Gastrocnemius medialis (tissue), 4 donors: ENCODE measurements around the gene HAVCR1. TPM values are rescaled to one million over a fixed set of nuclear protein-coding genes. Genes with fewer than 3 reads are reported as not detected.
"Not testable (repeated sequence)": the region's sequence is repeated elsewhere in the genome, so short reads cannot be mapped to it uniquely, and the experiment has no call there.

Experiments
- ATAC-seq, 2 donors: fragments of 150-250 bp; one replicate each; pipeline ENCODE4 v1.9.1; 2016
- DNase-seq, 2 donors: peaks; one replicate each; pipeline ENCODE4 v3.0.0-alpha.2; 2019
- H3K27ac ChIP-seq, 4 donors: fragments of 200-600 bp; sonication (generic); 1 replicate in 1 of 4; 2 replicates in 3 of 4; pipeline ENCODE4 v1.5.1; 2016 to 2018; ENCODE audit warnings: mild to moderate bottlenecking in 2 of 4, moderate library complexity in 1 of 4
- H3K27me3 ChIP-seq, 3 donors: fragments of 200-600 bp; sonication (generic) in 2 of 3; 1 replicate in 1 of 3; 2 replicates in 2 of 3; pipeline versions ENCODE4 v1.5.1 to v1.6.0; 2016 to 2019; ENCODE audit warnings: mild to moderate bottlenecking in 1 of 3, moderate library complexity in 1 of 3
- H3K36me3 ChIP-seq, 2 donors: fragments of 200-600 bp; sonication (generic) in 1 of 2; one replicate each; pipeline ENCODE4 v1.5.1; 2017 to 2018
- H3K4me1 ChIP-seq, 2 donors: fragments of 200-600 bp; sonication (generic) in 1 of 2; one replicate each; pipeline ENCODE4 v1.5.1; 2016 to 2017; ENCODE audit warnings: mild to moderate bottlenecking in 2 of 2
- H3K4me3 ChIP-seq, 4 donors: fragments of 200-600 bp; sonication (generic) in 3 of 4; 1 replicate in 1 of 4; 2 replicates in 3 of 4; pipeline ENCODE4 v1.5.1; 2016 to 2019; ENCODE audit warnings: mild to moderate bottlenecking in 2 of 4
- H3K9me3 ChIP-seq, 3 donors: fragments of 200-600 bp; sonication (generic) in 2 of 3; 1 replicate in 1 of 3; 2 replicates in 2 of 3; pipeline ENCODE4 v1.5.1; 2016 to 2019
- CTCF ChIP-seq, 5 experiments: fragments of 450-650 bp in 3 of 5; fragments of 200-600 bp in 2 of 5; sonication (generic) in 2 of 5; IDR thresholded peaks in 4 of 5; conservative IDR thresholded peaks in 1 of 5; 1 replicate in 4 of 5; 2 replicates in 1 of 5; pipeline ENCODE4 v1.5.1; 2016 to 2019; ENCODE audit warnings: antibody characterized with exemption in 5 of 5, mild to moderate bottlenecking in 3 of 5, moderate library complexity in 3 of 5
- POLR2A ChIP-seq, 2 donors: fragments of 450-650 bp; IDR thresholded peaks; one replicate each; pipeline ENCODE4 v1.6.1; 2017; ENCODE audit warnings: antibody characterized with exemption in 2 of 2, mild to moderate bottlenecking in 2 of 2, moderate library complexity in 2 of 2
- in situ Hi-C, 4 donors: fragments of 200-750 bp; cut with MboI; loops; one replicate each; pipeline versions ENCODE4 v1.15.0 to v1.8.0; 2017; ENCODE audit warnings: low sequenced_read_pairs in 4 of 4
- intact Hi-C: fragments of 100-400 bp; cut with DNase I; formaldehyde crosslinking; loops from one replicate; pipeline ENCODE4 v1.15.1; 2023; ENCODE audit warnings: low total_unique reads
- total RNA-seq, 4 donors: library from RNA; depleted of rRNA; stranded (reverse); fragments of >200 nt; gene quantifications; one replicate each; pipeline versions ENCODE4 v1.1.0 to v1.2.3, GENCODE V29; 2016

HAVCR1 gene
- total RNA-seq, 4 donors from 2014 or later, result not detected

GRCh38 chr5:157033071-157033583, 25.8 kb downstream of the HAVCR1 start:
- TF ChIP-seq POLR2A (IDR thresholded peaks at IDR 0.05), result no peak
- in situ Hi-C loops, result no loop called here
- Histone ChIP-seq H3K27me3 (peaks cover 0 to 5% (median 0%) of the 10 kb centered on the region in 3 donors), H3K4me1 (no peaks in the 10 kb centered on the region), H3K9me3 (no peaks in the 10 kb centered on the region), H3K4me3 (no peak overlapping the region), H3K36me3 (no peaks in the 10 kb centered on the region), H3K27ac (no peak overlapping the region)
- ATAC-seq (no peak), DNase-seq (no peak)
- intact Hi-C loops, result no loop called here

DNA sequence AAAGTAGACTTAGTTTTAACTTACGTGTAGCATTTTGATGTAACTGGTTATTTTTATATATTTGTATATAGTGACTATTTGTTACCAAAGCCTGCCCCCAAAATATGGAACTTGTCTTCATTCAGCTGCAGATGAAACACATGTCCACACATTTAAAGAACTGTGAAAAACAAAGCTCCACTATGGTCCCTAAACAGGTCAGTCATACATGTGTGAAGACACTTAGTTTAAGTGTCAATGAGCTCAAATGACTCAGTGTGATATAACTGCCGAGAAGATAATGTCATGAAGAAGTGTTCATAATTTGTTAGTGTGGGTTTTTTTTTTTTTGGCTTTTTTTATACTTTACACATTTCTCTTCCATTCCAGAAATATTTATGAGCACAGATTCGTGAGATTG, 28.2 kb downstream of the HAVCR1 start:
- ATAC-seq, result no peak
- no peaks in the 10 kb centered on the region for H3K9me3 ChIP-seq
- intact Hi-C loops, result no loop called here
- in situ Hi-C loops, result no loop called here
- H3K4me3 ChIP-seq, result no peak overlapping the region
- H3K36me3 ChIP-seq, result no peaks in the 10 kb centered on the region
- no peak for DNase-seq
- no peaks in the 10 kb centered on the region for H3K4me1 ChIP-seq
- TF ChIP-seq CTCF (IDR thresholded peaks at IDR 0.05 in 4 of 5, conservative IDR thresholded peaks at IDR 0.05 in 1 of 5), result no peak
- TF ChIP-seq POLR2A (IDR thresholded peaks at IDR 0.05), result no peak
- H3K27me3 ChIP-seq, result no peaks in the 10 kb centered on the region
- no peak overlapping the region for H3K27ac ChIP-seq

GRCh38 chr5:157029457-157029856, 29.5 kb downstream of the HAVCR1 start:
- intact Hi-C loops (no loop called here), in situ Hi-C loops (no loop called here)
- Histone ChIP-seq H3K27ac (no peak overlapping the region), H3K4me3 (no peak overlapping the region), H3K4me1 (no peaks in the 10 kb centered on the region), H3K27me3 (no peaks in the 10 kb centered on the region), H3K36me3 (no peaks in the 10 kb centered on the region), H3K9me3 (no peaks in the 10 kb centered on the region)
- TF ChIP-seq CTCF (IDR thresholded peaks at IDR 0.05 in 4 of 5, conservative IDR thresholded peaks at IDR 0.05 in 1 of 5) (no peak), POLR2A (IDR thresholded peaks at IDR 0.05) (no peak)
- DNase-seq (no peak), ATAC-seq (no peak)

DNA sequence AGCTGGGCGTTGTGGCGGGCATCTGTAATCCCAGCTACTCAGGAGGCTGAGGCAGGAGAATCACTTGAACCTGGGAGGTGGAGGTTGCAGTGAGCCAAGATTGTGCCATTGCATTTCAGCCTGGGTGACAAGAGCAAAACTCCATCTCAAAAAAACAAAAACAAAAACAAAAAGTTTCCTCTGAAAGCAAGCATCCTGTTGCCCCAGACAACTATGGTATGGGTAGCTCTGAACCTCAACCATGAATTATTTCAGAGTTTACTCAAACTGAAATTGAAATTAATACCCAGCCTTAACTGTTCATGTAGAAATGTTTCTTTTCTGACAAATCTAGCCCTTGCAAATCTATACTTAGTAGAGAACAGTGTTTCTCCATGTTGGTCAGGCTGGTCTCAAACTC, 31.3 kb downstream of the HAVCR1 start:
- in situ Hi-C loops, H3K36me3 ChIP-seq, intact Hi-C loops, H3K4me3 ChIP-seq, H3K9me3 ChIP-seq, ATAC-seq, DNase-seq, H3K27ac ChIP-seq, H3K27me3 ChIP-seq, H3K4me1 ChIP-seq: not testable (repeated sequence)

- DNase-seq (no peak), ATAC-seq (no peak)
- Histone ChIP-seq H3K4me3 (no peak overlapping the region), H3K4me1 (no peaks in the 10 kb centered on the region), H3K27me3 (no peaks in the 10 kb centered on the region), H3K9me3 (no peaks in the 10 kb centered on the region), H3K36me3 (no peaks in the 10 kb centered on the region), H3K27ac (no peak overlapping the region)
- in situ Hi-C loops (no loop called here), intact Hi-C loops (no loop called here)
- TF ChIP-seq CTCF (IDR thresholded peaks at IDR 0.05 in 4 of 5, conservative IDR thresholded peaks at IDR 0.05 in 1 of 5) (no peak), POLR2A (IDR thresholded peaks at IDR 0.05) (no peak)
Measured at GRCh38 chr5:157026789-157027424, 32.0 kb downstream of the HAVCR1 start.
